ENCODE results near the gene SEMA4D. TPM values are rescaled to one million over a fixed set of nuclear protein-coding genes. Genes with fewer than 3 reads are reported as not detected.

Gene SEMA4D
- total and polyA plus RNA-seq, 8 donors = 20.0 to 71.9 (median 25.6) TPM

DNA sequence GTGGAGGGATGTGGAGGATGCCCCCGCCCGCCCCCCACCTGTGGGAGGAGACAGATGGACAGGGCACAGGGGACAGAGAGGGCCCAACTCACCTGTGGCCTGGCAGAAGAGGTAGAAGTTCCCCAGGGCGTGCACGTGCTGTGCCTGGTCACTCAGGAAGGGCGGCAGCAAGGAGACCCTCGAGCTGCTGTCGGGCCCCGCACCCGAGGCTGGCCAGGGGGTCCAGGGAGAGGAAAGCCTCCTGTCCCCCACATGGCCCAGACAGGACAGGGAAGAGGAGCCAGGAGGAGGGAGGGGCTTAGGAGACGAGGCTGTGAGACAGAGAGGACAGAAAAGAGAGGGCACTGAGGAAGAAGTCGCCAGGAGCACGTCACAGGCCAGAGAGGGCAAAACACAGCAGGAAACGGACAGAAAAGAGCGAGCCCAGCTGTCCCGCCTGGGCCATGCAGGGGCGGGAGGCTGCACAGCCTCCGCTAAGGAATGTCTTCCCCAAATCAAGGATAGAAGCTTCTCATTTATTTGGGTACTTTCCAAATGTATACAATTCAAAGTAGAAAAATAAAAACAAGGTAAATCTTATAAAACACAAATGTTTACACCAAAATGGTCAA, 121.1 kb downstream of the SEMA4D start:
- intact Hi-C loops (cut with DNase I) = no loop called here
- TF ChIP-seq CTCF (IDR thresholded peaks at IDR 0.05) = no peak
- Histone ChIP-seq H3K9me3 (no peaks in the 10 kb centered on the region), H3K27ac (no peak overlapping the region), H3K36me3 (peaks cover 0 to 40% of the 10 kb centered on the region in 2 donors), H3K4me3 (no peak overlapping the region), H3K4me1 (peaks cover 0 to 31% of the 10 kb centered on the region in 2 donors), H3K27me3 (no peaks in the 10 kb centered on the region)
- no peak for DNase-seq
- ATAC-seq = no peak

GRCh38 chr9:89376286-89376685, 121.6 kb downstream of the SEMA4D start:
- intact Hi-C loops (cut with DNase I) = no loop called here
- no peak for TF ChIP-seq CTCF (IDR thresholded peaks at IDR 0.05)
- ATAC-seq = no peak
- Histone ChIP-seq H3K4me1 (peaks cover 0 to 25% of the 10 kb centered on the region in 2 donors), H3K9me3 (no peaks in the 10 kb centered on the region), H3K36me3 (peaks cover 0 to 36% of the 10 kb centered on the region in 2 donors), H3K27ac (no peak overlapping the region), H3K27me3 (no peaks in the 10 kb centered on the region), H3K4me3 (no peak overlapping the region)
- DNase-seq = no peak

GRCh38 chr9:89375191-89375760, 122.6 kb downstream of the SEMA4D start:
- H3K27ac ChIP-seq = no peak overlapping the region

DNA sequence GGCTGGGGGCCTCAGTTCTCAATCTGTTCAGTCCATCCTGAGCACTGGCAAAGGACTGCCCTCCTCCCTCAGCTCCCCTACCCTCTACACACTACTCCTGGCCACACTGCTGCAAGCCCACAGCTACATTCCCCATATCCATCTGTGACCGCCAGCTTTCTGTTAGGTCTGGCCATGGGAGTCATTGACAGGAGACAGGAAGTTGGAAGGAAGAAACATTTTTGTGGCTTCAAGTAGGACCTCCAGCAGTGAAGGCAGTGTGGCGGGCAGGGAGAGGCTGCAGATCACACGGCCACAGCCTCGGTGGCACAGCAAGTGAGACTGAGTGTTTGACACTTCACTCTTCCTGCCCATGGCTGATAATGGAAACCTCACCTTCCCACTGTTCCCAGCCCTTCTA, 123.7 kb downstream of the SEMA4D start:
- intact Hi-C loops (cut with DNase I) = no loop called here
- no peak overlapping the region for H3K27ac ChIP-seq
- H3K36me3 ChIP-seq = peaks cover 0 to 27% of the 10 kb centered on the region in 2 donors
- DNase-seq = no peak
- no peak overlapping the region for H3K4me3 ChIP-seq
- H3K9me3 ChIP-seq = no peaks in the 10 kb centered on the region
- no peak for ATAC-seq
- H3K27me3 ChIP-seq = no peaks in the 10 kb centered on the region
- no peak for TF ChIP-seq CTCF (IDR thresholded peaks at IDR 0.05)
- peaks cover 0 to 9% of the 10 kb centered on the region in 2 donors for H3K4me1 ChIP-seq

More at GRCh38 chr9:89375191-89375760, 122.6 kb downstream of the SEMA4D start:
- peaks cover 0 to 31% of the 10 kb centered on the region in 2 donors for H3K36me3 ChIP-seq
- peaks cover 0 to 20% of the 10 kb centered on the region in 2 donors for H3K4me1 ChIP-seq
- no peak overlapping the region for H3K4me3 ChIP-seq
- intact Hi-C loops (cut with DNase I) = no loop called here
- no peak for TF ChIP-seq CTCF (IDR thresholded peaks at IDR 0.05)
- H3K9me3 ChIP-seq = no peaks in the 10 kb centered on the region
- DNase-seq (no peak), ATAC-seq (peak; percentile 36)
- no peaks in the 10 kb centered on the region for H3K27me3 ChIP-seq

- H3K9me3 ChIP-seq = no peaks in the 10 kb centered on the region
- H3K4me1 ChIP-seq = peaks cover 0 to 6% of the 10 kb centered on the region in 2 donors
- ATAC-seq (no peak), DNase-seq (no peak)
- intact Hi-C loops (cut with DNase I) = no loop called here
- H3K36me3 ChIP-seq = peaks cover 0 to 15% of the 10 kb centered on the region in 2 donors
- no peaks in the 10 kb centered on the region for H3K27me3 ChIP-seq
- no peak overlapping the region for H3K4me3 ChIP-seq
- no peak overlapping the region for H3K27ac ChIP-seq
- TF ChIP-seq CTCF (IDR thresholded peaks at IDR 0.05) = no peak
Measured at GRCh38 chr9:89372979-89373378, 124.9 kb downstream of the SEMA4D start.
